ENCODE results near the gene ZNF184. TPM values are rescaled to one million over a fixed set of nuclear protein-coding genes. Genes with fewer than 3 reads are reported as not detected.

ZNF184 gene
- total and polyA plus RNA-seq, 9 of the 15 experiments (the other 6 are each of a cell fraction or from before 2014, with no cell fraction given): 7.6 to 22.2 (median 12.8) TPM

DNA sequence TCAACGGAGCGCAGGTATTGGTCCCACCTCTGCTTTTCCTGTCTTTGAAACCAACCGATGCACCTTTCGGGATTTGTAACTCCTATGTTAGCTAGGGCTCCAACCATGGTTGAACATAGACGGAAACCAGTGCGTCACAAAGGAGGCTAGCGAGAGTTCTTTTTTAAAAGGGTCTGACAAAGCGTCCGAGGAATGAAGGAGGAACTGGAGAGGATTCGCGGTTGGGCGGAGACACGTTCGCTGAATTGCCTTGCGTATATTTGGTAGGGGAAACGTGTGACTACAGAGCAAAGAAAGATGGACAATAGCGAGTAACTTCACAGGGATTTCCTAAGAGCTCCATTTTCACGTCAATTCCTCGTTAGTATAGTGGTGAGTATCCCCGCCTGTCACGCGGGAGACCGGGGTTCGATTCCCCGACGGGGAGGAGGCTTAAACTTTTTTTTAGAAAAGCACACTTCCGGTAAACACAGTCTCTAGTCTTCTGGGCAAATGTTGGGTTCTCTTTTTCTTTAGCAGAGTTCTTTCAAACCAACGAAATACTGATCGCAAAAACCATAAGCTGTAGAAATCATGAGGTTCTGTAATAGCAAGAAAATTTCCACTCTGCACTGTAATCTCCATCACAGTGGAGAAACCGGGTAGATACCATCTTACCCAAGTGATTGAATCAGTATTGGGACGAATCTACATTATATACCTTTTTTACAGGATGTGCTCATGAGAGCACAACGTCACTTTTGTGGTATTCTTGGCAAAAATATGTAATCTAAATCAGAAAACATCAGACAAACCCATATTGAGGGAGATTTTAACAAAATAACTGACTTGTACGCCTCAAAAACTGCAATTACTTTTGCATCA lies 6.6 kb upstream of the ZNF184 start:
- Histone ChIP-seq H3K79me2 (ENCODE audit: control insufficient read depth, insufficient read depth, low read length) (peaks cover 3% of the 10 kb centered on the region; the same call in 1 of the 3 replicates), H4K20me1 (replicated peaks; ENCODE audit: control insufficient read depth, insufficient read depth, low read length) (no peaks in the 10 kb centered on the region), H3K27ac (ENCODE audit: extremely low read depth, low read depth, low read length) (peak overlapping the region; percentile 85), H3K36me3 (ENCODE audit: control insufficient read depth, insufficient read depth, low read length) (no peaks in the 10 kb centered on the region), H2AFZ (ENCODE audit: low read depth, low read length) (peak overlapping the region; percentile 95), H3K4me1 (replicated peaks in 1 of 2; ENCODE audit: control insufficient read depth in 2 of 2, insufficient read depth in 2 of 2, low read length in 2 of 2) (peaks cover 4 to 8% of the 10 kb centered on the region in 2 experiments; a peak in 2 of 5 replicates), H3K27me3 (ENCODE audit: control insufficient read depth in 2 of 2, insufficient read depth in 2 of 2, low read length in 2 of 2) (no peaks in the 10 kb centered on the region), H3K4me2 (ENCODE audit: insufficient read depth, low read length) (peak overlapping the region; percentile 89), H3K4me3 (peak overlapping the region; percentile 64), H3K9ac (ENCODE audit: insufficient read depth in 1 of 2, low read depth in 2 of 2, low read length in 2 of 2) (peak overlapping the region; percentile 84 to 87; a peak in 3 of 4 replicates), H3K9me1 (ENCODE audit: control insufficient read depth, insufficient read depth, low read length) (no peaks in the 10 kb centered on the region), H3K9me3 (replicated peaks; ENCODE audit: control insufficient read depth, insufficient read depth, low read depth, low read length) (no peaks in the 10 kb centered on the region)
- BruUV-seq (replicated peaks): no TSS peak
- 3% methylated on average over 33 of the region's 33 CpGs for WGBS (ENCODE audit: insufficient coverage, low coverage, missing lambda C conversion rate)
- peak; percentile 76 for ATAC-seq
- in situ Hi-C loops (cut with MboI) (no loop called here), intact Hi-C loops (cut with micrococcal nuclease) (loop anchor here (2.0 to 10.0 kb wide), 5 partner anchors 23 to 925 kb away; no protein-coding TSS in a partner anchor)
- DNase-seq (ENCODE audit: extremely low read depth in 1 of 4, low spot score in 3 of 4): peak; percentile 57 to 89 (median 66)
- FAIRE-seq: peak; percentile 66
- POLR2A ChIA-PET: interaction anchor here (0.6 to 1.2 kb wide), 15 partner anchors 16 to 1233 kb away, joined by 3 to 8 read pairs (median 4); a partner anchor contains a TSS
- CTCF ChIA-PET (ENCODE audit: low intra/inter-chr PET ratio): interaction anchor here (0.5 kb wide), 1 partner anchor 316 kb away, joined by 4 read pairs; no protein-coding TSS in a partner anchor
- TF ChIP-seq DPF2 (IDR thresholded peaks at IDR 0.05) (peak; percentile 65; the same call in 1 of the 2 replicates), LARP7 (IDR thresholded peaks at IDR 0.05) (0 out of 2 replicates have a peak, but pooled peaks have one; percentile 46), BDP1 (IDR thresholded peaks at IDR 0.05; ENCODE audit: insufficient read depth, insufficient read length) (peak; percentile 83), ZNF140 (CRISPR knock-in tag; IDR thresholded peaks at IDR 0.05) (no peak), NFYB (IDR thresholded peaks at IDR 0.05; ENCODE audit: extremely low read depth, insufficient read length) (no peak), ELF1 (tag; IDR thresholded peaks at IDR 0.05) (peak; percentile 82), PHTF2 (CRISPR knock-in tag; IDR thresholded peaks at IDR 0.05) (no peak), KLF13 (tag; IDR thresholded peaks at IDR 0.05; ENCODE audit: borderline replicate concordance, low read depth) (peak; percentile 38; the same call in 1 of the 2 replicates), FOXJ3 (CRISPR knock-in tag; IDR thresholded peaks at IDR 0.05) (no peak), PTRF (tag; IDR thresholded peaks at IDR 0.05) (no peak), EGR1 (conservative IDR thresholded peaks at IDR 0.05) (no peak; the same call in 1 of the 2 replicates), HMGN3 (IDR thresholded peaks at IDR 0.05; ENCODE audit: borderline replicate concordance, extremely low read depth, insufficient read length, low read depth, low read length) (no peak), RB1 (IDR thresholded peaks at IDR 0.05; ENCODE audit: low read depth) (peak; percentile 75), CEBPG (CRISPR knock-in tag; IDR thresholded peaks at IDR 0.05) (0 out of 2 replicates have a peak, but pooled peaks have one; percentile 7), CEBPG (tag; conservative IDR thresholded peaks at IDR 0.05 in 1 of 2, IDR thresholded peaks at IDR 0.05 in 1 of 2) (peak in 1 of 2 experiments; percentile 74; a peak in 3 of 4 replicates), GABPB1 (CRISPR knock-in tag; IDR thresholded peaks at IDR 0.05) (peak; percentile 84), SIN3A (IDR thresholded peaks at IDR 0.05; ENCODE audit: borderline replicate concordance in 2 of 2, control insufficient read depth in 1 of 2, low read depth in 2 of 2, low read length in 2 of 2) (0 out of 4 replicates have a peak, but pooled peaks of 1 of the 2 experiments have one; percentile 9), JUND (IDR thresholded peaks at IDR 0.05; ENCODE audit: borderline replicate concordance, low read depth, low read length) (peak; percentile 54; the same call in 1 of the 2 replicates), JUND (tag; IDR thresholded peaks at IDR 0.05; ENCODE audit: borderline replicate concordance, low read depth, low read length) (peak; percentile 50; the same call in 1 of the 3 replicates)
- TF ChIP-seq, protein P1, sequence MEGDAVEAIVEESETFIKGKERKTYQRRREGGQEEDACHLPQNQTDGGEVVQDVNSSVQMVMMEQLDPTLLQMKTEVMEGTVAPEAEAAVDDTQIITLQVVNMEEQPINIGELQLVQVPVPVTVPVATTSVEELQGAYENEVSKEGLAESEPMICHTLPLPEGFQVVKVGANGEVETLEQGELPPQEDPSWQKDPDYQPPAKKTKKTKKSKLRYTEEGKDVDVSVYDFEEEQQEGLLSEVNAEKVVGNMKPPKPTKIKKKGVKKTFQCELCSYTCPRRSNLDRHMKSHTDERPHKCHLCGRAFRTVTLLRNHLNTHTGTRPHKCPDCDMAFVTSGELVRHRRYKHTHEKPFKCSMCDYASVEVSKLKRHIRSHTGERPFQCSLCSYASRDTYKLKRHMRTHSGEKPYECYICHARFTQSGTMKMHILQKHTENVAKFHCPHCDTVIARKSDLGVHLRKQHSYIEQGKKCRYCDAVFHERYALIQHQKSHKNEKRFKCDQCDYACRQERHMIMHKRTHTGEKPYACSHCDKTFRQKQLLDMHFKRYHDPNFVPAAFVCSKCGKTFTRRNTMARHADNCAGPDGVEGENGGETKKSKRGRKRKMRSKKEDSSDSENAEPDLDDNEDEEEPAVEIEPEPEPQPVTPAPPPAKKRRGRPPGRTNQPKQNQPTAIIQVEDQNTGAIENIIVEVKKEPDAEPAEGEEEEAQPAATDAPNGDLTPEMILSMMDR (IDR thresholded peaks at IDR 0.05 in 2 of 3, conservative IDR thresholded peaks at IDR 0.05 in 1 of 3; ENCODE audit: insufficient read depth in 2 of 3, low read depth in 1 of 3, low read length in 3 of 3): 0 out of 6 replicates have a peak, but pooled peaks of 1 of the 3 experiments have one; percentile 5

Measured in K562 (cell line).